Liver (tissue), 9 donors: ENCODE results near the gene PCCB. TPM values are rescaled to one million over a fixed set of nuclear protein-coding genes. Genes with fewer than 3 reads are reported as not detected.

Experiments used
- DNase-seq: peaks from one replicate; pipeline ENCODE4 v3.0.0-alpha.2; 2017; ENCODE audit warnings: low spot score
- H3K27ac ChIP-seq, 2 donors: one replicate each; pipeline ENCODE4 v1.7.0; 2013; ENCODE audit warnings: inconsistent platforms in 2 of 2, low read length in 2 of 2, control low read depth in 1 of 2, low read depth in 1 of 2, mild to moderate bottlenecking in 1 of 2
- H3K27me3 ChIP-seq, 4 donors: one replicate each; pipeline versions ENCODE4 v1.6.1 to v1.7.0; 2013; ENCODE audit warnings: low read length in 3 of 4, inconsistent platforms in 1 of 4, mild to moderate bottlenecking in 1 of 4, moderate library complexity in 1 of 4; ENCODE audit not compliant: control insufficient read depth in 4 of 4, insufficient read depth in 4 of 4
- H3K36me3 ChIP-seq, 4 donors: one replicate each; pipeline versions ENCODE4 v1.6.1 to v1.7.0; 2013; ENCODE audit warnings: low read length in 3 of 4, mild to moderate bottlenecking in 3 of 4, low read depth in 1 of 4, moderate library complexity in 1 of 4; ENCODE audit not compliant: control insufficient read depth in 4 of 4, insufficient read depth in 3 of 4
- H3K4me1 ChIP-seq, 4 donors: one replicate each; pipeline versions ENCODE4 v1.6.1 to v1.7.0; 2013; ENCODE audit warnings: low read length in 3 of 4, mild to moderate bottlenecking in 3 of 4, moderate library complexity in 1 of 4; ENCODE audit not compliant: control insufficient read depth in 4 of 4, insufficient read depth in 4 of 4
- H3K4me3 ChIP-seq, 3 donors: one replicate each; pipeline versions ENCODE4 v1.6.1 to v1.7.0; 2013; ENCODE audit warnings: low read length in 3 of 3, control low read depth in 1 of 3, low read depth in 1 of 3, mild to moderate bottlenecking in 1 of 3
- H3K9ac ChIP-seq, 2 donors: one replicate each; pipeline ENCODE4 v1.7.0; 2013; ENCODE audit warnings: low read length in 2 of 2, mild to moderate bottlenecking in 2 of 2, moderate library complexity in 2 of 2, control low read depth in 1 of 2, low read depth in 1 of 2
- H3K9me3 ChIP-seq, 4 donors: one replicate each; pipeline versions ENCODE4 v1.6.1 to v1.7.0; 2013; ENCODE audit warnings: low read length in 3 of 4; ENCODE audit not compliant: control insufficient read depth in 4 of 4
- EGR1 ChIP-seq, 2 donors: IDR thresholded peaks; 2 replicates each; pipeline ENCODE4 v1.6.1; 2016 to 2018; ENCODE audit warnings: antibody characterized with exemption in 2 of 2, low read depth in 2 of 2
- FOXA1 ChIP-seq: IDR thresholded peaks from 2 replicates; pipeline ENCODE4 v1.6.1; 2016; ENCODE audit warnings: antibody characterized with exemption
- FOXA2 ChIP-seq: IDR thresholded peaks from 2 replicates; pipeline ENCODE4 v1.6.1; 2016; ENCODE audit warnings: antibody characterized with exemption
- GABPA ChIP-seq, 2 donors: IDR thresholded peaks in 1 of 2; conservative IDR thresholded peaks in 1 of 2; 2 replicates each; pipeline ENCODE4 v1.6.1; 2016; ENCODE audit warnings: antibody characterized with exemption in 2 of 2, mild to moderate bottlenecking in 1 of 2, moderate library complexity in 1 of 2
- HNF4A ChIP-seq, 2 donors: conservative IDR thresholded peaks; 2 replicates each; pipeline ENCODE4 v1.6.1; 2016; ENCODE audit warnings: antibody characterized with exemption in 2 of 2, mild to moderate bottlenecking in 2 of 2
- HNF4G ChIP-seq: IDR thresholded peaks from 2 replicates; pipeline ENCODE4 v1.6.1; 2016; ENCODE audit warnings: antibody characterized with exemption
- JUND ChIP-seq, 2 donors: IDR thresholded peaks; 2 replicates each; pipeline ENCODE4 v1.6.1; 2016; ENCODE audit warnings: antibody characterized with exemption in 2 of 2
- MAX ChIP-seq: IDR thresholded peaks from 2 replicates; pipeline ENCODE4 v1.6.1; 2016; ENCODE audit warnings: antibody characterized with exemption
- NR2F2 ChIP-seq: IDR thresholded peaks from 2 replicates; pipeline ENCODE4 v1.6.1; 2016; ENCODE audit warnings: antibody characterized with exemption
- RAD21 ChIP-seq, 2 donors: IDR thresholded peaks; 2 replicates each; pipeline ENCODE4 v1.6.1; 2016; ENCODE audit warnings: antibody characterized with exemption in 2 of 2, mild to moderate bottlenecking in 2 of 2
- REST ChIP-seq: IDR thresholded peaks from 2 replicates; pipeline ENCODE4 v1.6.1; 2016; ENCODE audit warnings: antibody characterized with exemption, mild to moderate bottlenecking
- RXRA ChIP-seq, 2 donors: IDR thresholded peaks; 2 replicates each; pipeline ENCODE4 v1.6.1; 2017 to 2018; ENCODE audit warnings: antibody characterized with exemption in 2 of 2, mild to moderate bottlenecking in 1 of 2
- SP1 ChIP-seq: IDR thresholded peaks from 2 replicates; pipeline ENCODE4 v1.6.1; 2018; ENCODE audit warnings: antibody characterized with exemption, mild to moderate bottlenecking
- TAF1 ChIP-seq: conservative IDR thresholded peaks from 2 replicates; pipeline ENCODE4 v1.6.1; 2016; ENCODE audit warnings: antibody characterized with exemption, mild to moderate bottlenecking
- YY1 ChIP-seq: IDR thresholded peaks from 2 replicates; pipeline ENCODE4 v1.6.1; 2016; ENCODE audit warnings: antibody characterized with exemption, mild to moderate bottlenecking
- ZBTB33 ChIP-seq: IDR thresholded peaks from 2 replicates; pipeline ENCODE4 v1.6.1; 2016; ENCODE audit warnings: antibody characterized with exemption
- WGBS: extraction: QIAGEN DNeasy Blood & Tissue Kit; methylation state at CpG from one replicate; pipeline ENCODE4 v1.1.7; 2013; 5-methylcytosine and 5-hydroxymethylcytosine counted together
- polyA plus RNA-seq, 2 donors: library from polyadenylated mRNA; stranded (reverse) in 1 of 2; unstranded in 1 of 2; fragments of 200-250 nt in 1 of 2; fragments of >200 nt in 1 of 2; fragmentation: Nextera tagmentation in 1 of 2; extraction: Ambion mirVana in 1 of 2; gene quantifications; one replicate each; pipeline versions ENCODE4 v1.2.1 to v1.2.3, GENCODE V29; 2013 to 2015
- total RNA-seq, 2 donors: library from RNA; depleted of rRNA; stranded (reverse); fragments of >200 nt; gene quantifications; one replicate each; pipeline ENCODE4 v1.2.3, GENCODE V29; 2014
- TF ChIP-seq, protein P1 (sequence below): fragments of 150-350 bp; IDR thresholded peaks from 2 replicates; pipeline ENCODE4 v1.5.1; 2017; ENCODE audit warnings: improper control_type of control experiment, low read depth, low read length; ENCODE audit not compliant: missing input control
- TF ChIP-seq, protein P2 (sequence below): IDR thresholded peaks from 2 replicates; pipeline ENCODE4 v1.6.1; 2016; ENCODE audit warnings: antibody characterized with exemption
- donor health status: healthy.
- donor health status: healthy.
- donor health status: healthy.
- donor health status: healthy.
- donor health status: healthy.

PCCB gene
- total and polyA plus RNA-seq, 4 donors = 72.8 to 120 (median 95.0) TPM

DNA sequence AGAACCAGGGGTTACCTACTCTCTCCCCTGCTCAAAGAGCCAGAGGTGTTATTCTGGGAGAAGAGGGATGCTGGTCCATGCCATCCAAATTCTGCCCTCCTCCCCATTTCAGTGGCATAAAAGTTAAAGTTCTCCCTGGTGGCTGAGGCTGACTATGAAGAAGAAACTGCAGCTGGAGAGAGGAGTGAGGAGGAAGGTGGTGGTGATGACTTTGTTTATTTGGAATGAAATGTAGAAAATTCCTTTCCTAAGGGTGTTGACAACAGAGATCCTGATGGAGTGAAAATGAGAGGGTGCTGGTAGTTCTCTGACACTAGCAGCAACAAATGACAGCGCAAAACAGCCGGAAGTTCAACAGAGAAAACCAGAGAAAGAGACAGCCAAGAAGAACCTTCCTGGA is 100.4 kb downstream of the PCCB start:
- H3K9me3 ChIP-seq = no peaks in the 10 kb centered on the region
- WGBS = 91% methylated on average over 2 of the region's 2 CpGs
- peaks cover 0 to 5% (median 1%) of the 10 kb centered on the region in 4 donors for H3K36me3 ChIP-seq
- no peak for DNase-seq
- no peak overlapping the region for H3K9ac ChIP-seq
- H3K4me3 ChIP-seq = no peak overlapping the region
- peaks cover 0 to 7% (median 0%) of the 10 kb centered on the region in 4 donors for H3K4me1 ChIP-seq
- no peaks in the 10 kb centered on the region for H3K27me3 ChIP-seq
- TF ChIP-seq YY1 = no peak
- TF ChIP-seq HNF4G = no peak
- TF ChIP-seq GABPA (IDR thresholded peaks at IDR 0.05 in 1 of 2, conservative IDR thresholded peaks at IDR 0.05 in 1 of 2) = no peak
- no peak for TF ChIP-seq NR2F2
- no peak for TF ChIP-seq RXRA (IDR thresholded peaks at IDR 0.05)
- no peak for TF ChIP-seq JUND (IDR thresholded peaks at IDR 0.05)
- no peak for TF ChIP-seq RAD21 (IDR thresholded peaks at IDR 0.05)
- no peak for TF ChIP-seq MAX
- no peak for TF ChIP-seq SP1
- TF ChIP-seq, protein P1, sequence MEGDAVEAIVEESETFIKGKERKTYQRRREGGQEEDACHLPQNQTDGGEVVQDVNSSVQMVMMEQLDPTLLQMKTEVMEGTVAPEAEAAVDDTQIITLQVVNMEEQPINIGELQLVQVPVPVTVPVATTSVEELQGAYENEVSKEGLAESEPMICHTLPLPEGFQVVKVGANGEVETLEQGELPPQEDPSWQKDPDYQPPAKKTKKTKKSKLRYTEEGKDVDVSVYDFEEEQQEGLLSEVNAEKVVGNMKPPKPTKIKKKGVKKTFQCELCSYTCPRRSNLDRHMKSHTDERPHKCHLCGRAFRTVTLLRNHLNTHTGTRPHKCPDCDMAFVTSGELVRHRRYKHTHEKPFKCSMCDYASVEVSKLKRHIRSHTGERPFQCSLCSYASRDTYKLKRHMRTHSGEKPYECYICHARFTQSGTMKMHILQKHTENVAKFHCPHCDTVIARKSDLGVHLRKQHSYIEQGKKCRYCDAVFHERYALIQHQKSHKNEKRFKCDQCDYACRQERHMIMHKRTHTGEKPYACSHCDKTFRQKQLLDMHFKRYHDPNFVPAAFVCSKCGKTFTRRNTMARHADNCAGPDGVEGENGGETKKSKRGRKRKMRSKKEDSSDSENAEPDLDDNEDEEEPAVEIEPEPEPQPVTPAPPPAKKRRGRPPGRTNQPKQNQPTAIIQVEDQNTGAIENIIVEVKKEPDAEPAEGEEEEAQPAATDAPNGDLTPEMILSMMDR = no peak
- no peak overlapping the region for H3K27ac ChIP-seq

GRCh38 chr3:136351351-136351750 is 101.2 kb downstream of the PCCB start:
- Histone ChIP-seq H3K4me3 (no peak overlapping the region), H3K27me3 (no peaks in the 10 kb centered on the region), H3K36me3 (peaks cover 0 to 5% (median 1%) of the 10 kb centered on the region in 4 donors), H3K4me1 (peaks cover 0 to 7% (median 0%) of the 10 kb centered on the region in 4 donors), H3K9ac (no peak overlapping the region), H3K9me3 (no peaks in the 10 kb centered on the region), H3K27ac (no peak overlapping the region)
- no peak for TF ChIP-seq NR2F2
- TF ChIP-seq ZBTB33 = no peak
- no peak for TF ChIP-seq JUND (IDR thresholded peaks at IDR 0.05)
- no peak for TF ChIP-seq MAX
- no peak for TF ChIP-seq FOXA2
- no peak for TF ChIP-seq EGR1 (IDR thresholded peaks at IDR 0.05; ENCODE audit: low read depth in 2 of 2)
- TF ChIP-seq, protein P2, sequence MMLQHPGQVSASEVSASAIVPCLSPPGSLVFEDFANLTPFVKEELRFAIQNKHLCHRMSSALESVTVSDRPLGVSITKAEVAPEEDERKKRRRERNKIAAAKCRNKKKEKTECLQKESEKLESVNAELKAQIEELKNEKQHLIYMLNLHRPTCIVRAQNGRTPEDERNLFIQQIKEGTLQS = no peak
- no peak for TF ChIP-seq TAF1
- no peak for TF ChIP-seq GABPA (IDR thresholded peaks at IDR 0.05 in 1 of 2, conservative IDR thresholded peaks at IDR 0.05 in 1 of 2)
- 90% methylated on average over 1 of the region's 1 CpG for WGBS
- DNase-seq = no peak

- Histone ChIP-seq H3K27ac (no peak overlapping the region), H3K27me3 (no peaks in the 10 kb centered on the region), H3K9ac (no peak overlapping the region), H3K9me3 (no peaks in the 10 kb centered on the region), H3K36me3 (peaks cover 0 to 5% (median 2%) of the 10 kb centered on the region in 4 donors), H3K4me3 (no peak overlapping the region), H3K4me1 (peaks cover 0 to 7% (median 0%) of the 10 kb centered on the region in 4 donors)
- WGBS = 66% methylated on average over 3 of the region's 3 CpGs
- no peak for DNase-seq
- TF ChIP-seq NR2F2 (no peak), FOXA2 (no peak), FOXA1 (no peak), EGR1 (IDR thresholded peaks at IDR 0.05; ENCODE audit: low read depth in 2 of 2) (no peak), SP1 (no peak), REST (no peak), RAD21 (IDR thresholded peaks at IDR 0.05) (no peak), HNF4A (conservative IDR thresholded peaks at IDR 0.05) (no peak), TAF1 (no peak)
- TF ChIP-seq, protein P1 = no peak
These were observed 101.8 kb downstream of the PCCB start for GRCh38 chr3:136351905-136352304.
